ENCODE data around the gene COL24A1. TPM values are rescaled to one million over a fixed set of nuclear protein-coding genes. Genes with fewer than 3 reads are reported as not detected.

Gene COL24A1
- total RNA-seq, 1 experiment from 2014 or later: 1.1 TPM

DNA sequence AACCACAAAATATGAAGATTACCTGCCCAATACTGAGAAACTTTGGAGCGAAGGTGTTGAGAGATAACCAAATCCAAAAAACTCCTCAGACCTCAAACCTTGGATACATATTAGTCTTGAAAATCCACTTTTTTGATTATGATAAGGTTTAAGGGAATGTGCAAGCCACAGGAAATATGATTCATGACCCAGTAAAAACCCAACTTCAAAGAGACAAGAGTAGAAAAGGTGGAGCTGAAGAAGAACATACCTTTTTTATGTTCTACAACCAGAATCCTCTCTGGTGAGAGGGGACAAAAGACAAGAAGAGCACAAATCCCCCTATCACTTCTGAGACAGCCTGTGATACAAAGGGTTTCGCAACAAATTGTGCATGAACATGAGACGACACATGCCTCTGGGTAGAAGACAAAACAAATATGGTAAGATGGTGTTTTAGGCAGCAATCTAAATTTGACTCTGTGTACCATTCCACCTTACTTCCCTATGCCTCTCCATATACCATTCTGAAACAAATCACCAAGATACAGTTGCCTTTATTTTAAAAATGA is 37.3 kb downstream of the COL24A1 start:
- DNase-seq (ENCODE audit: low spot score): no peak
- Mint-ChIP-seq H3K4me1 (0 out of 2 replicates have a peak, but pooled peaks cover 2% of the 10 kb centered on the region), H3K4me3 (no peak overlapping the region), H3K27me3 (ENCODE audit: low read depth) (no peaks in the 10 kb centered on the region), H3K27ac (no peak overlapping the region), H3K36me3 (no peaks in the 10 kb centered on the region), H3K9me3 (peaks cover 15% of the 10 kb centered on the region)
- POLR2A ChIA-PET: no interaction called here
- no peak for ATAC-seq
- CTCF ChIA-PET: no interaction called here
- TF ChIP-seq MYBL2 (CRISPR knock-in tag; IDR thresholded peaks at IDR 0.05): no peak
- no peak for TF ChIP-seq NR3C1 (CRISPR knock-in tag; conservative IDR thresholded peaks at IDR 0.05; ENCODE audit: low read depth)
- TF ChIP-seq, protein P1, sequence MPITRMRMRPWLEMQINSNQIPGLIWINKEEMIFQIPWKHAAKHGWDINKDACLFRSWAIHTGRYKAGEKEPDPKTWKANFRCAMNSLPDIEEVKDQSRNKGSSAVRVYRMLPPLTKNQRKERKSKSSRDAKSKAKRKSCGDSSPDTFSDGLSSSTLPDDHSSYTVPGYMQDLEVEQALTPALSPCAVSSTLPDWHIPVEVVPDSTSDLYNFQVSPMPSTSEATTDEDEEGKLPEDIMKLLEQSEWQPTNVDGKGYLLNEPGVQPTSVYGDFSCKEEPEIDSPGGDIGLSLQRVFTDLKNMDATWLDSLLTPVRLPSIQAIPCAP (CRISPR knock-in tag; IDR thresholded peaks at IDR 0.05): no peak
- TF ChIP-seq, protein P2, sequence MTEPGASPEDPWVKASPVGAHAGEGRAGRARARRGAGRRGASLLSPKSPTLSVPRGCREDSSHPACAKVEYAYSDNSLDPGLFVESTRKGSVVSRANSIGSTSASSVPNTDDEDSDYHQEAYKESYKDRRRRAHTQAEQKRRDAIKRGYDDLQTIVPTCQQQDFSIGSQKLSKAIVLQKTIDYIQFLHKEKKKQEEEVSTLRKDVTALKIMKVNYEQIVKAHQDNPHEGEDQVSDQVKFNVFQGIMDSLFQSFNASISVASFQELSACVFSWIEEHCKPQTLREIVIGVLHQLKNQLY (CRISPR knock-in tag; IDR thresholded peaks at IDR 0.05): no peak
- TF ChIP-seq ZNF317 (CRISPR knock-in tag; IDR thresholded peaks at IDR 0.05; ENCODE audit: borderline replicate concordance, low read depth): no peak
- TF ChIP-seq NFYB (CRISPR knock-in tag; conservative IDR thresholded peaks at IDR 0.05; ENCODE audit: low read depth): no peak
- TF ChIP-seq, protein P3, sequence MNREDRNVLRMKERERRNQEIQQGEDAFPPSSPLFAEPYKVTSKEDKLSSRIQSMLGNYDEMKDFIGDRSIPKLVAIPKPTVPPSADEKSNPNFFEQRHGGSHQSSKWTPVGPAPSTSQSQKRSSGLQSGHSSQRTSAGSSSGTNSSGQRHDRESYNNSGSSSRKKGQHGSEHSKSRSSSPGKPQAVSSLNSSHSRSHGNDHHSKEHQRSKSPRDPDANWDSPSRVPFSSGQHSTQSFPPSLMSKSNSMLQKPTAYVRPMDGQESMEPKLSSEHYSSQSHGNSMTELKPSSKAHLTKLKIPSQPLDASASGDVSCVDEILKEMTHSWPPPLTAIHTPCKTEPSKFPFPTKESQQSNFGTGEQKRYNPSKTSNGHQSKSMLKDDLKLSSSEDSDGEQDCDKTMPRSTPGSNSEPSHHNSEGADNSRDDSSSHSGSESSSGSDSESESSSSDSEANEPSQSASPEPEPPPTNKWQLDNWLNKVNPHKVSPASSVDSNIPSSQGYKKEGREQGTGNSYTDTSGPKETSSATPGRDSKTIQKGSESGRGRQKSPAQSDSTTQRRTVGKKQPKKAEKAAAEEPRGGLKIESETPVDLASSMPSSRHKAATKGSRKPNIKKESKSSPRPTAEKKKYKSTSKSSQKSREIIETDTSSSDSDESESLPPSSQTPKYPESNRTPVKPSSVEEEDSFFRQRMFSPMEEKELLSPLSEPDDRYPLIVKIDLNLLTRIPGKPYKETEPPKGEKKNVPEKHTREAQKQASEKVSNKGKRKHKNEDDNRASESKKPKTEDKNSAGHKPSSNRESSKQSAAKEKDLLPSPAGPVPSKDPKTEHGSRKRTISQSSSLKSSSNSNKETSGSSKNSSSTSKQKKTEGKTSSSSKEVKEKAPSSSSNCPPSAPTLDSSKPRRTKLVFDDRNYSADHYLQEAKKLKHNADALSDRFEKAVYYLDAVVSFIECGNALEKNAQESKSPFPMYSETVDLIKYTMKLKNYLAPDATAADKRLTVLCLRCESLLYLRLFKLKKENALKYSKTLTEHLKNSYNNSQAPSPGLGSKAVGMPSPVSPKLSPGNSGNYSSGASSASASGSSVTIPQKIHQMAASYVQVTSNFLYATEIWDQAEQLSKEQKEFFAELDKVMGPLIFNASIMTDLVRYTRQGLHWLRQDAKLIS (CRISPR knock-in tag; IDR thresholded peaks at IDR 0.05; ENCODE audit: borderline replicate concordance): no peak
- no peak for TF ChIP-seq ETV6 (CRISPR knock-in tag; IDR thresholded peaks at IDR 0.05)
- TF ChIP-seq, protein P4, sequence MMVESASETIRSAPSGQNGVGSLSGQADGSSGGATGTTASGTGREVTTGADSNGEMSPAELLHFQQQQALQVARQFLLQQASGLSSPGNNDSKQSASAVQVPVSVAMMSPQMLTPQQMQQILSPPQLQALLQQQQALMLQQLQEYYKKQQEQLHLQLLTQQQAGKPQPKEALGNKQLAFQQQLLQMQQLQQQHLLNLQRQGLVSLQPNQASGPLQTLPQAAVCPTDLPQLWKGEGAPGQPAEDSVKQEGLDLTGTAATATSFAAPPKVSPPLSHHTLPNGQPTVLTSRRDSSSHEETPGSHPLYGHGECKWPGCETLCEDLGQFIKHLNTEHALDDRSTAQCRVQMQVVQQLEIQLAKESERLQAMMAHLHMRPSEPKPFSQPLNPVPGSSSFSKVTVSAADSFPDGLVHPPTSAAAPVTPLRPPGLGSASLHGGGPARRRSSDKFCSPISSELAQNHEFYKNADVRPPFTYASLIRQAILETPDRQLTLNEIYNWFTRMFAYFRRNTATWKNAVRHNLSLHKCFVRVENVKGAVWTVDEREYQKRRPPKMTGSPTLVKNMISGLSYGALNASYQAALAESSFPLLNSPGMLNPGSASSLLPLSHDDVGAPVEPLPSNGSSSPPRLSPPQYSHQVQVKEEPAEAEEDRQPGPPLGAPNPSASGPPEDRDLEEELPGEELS (CRISPR knock-in tag; IDR thresholded peaks at IDR 0.05): no peak
- TF ChIP-seq, protein P5, sequence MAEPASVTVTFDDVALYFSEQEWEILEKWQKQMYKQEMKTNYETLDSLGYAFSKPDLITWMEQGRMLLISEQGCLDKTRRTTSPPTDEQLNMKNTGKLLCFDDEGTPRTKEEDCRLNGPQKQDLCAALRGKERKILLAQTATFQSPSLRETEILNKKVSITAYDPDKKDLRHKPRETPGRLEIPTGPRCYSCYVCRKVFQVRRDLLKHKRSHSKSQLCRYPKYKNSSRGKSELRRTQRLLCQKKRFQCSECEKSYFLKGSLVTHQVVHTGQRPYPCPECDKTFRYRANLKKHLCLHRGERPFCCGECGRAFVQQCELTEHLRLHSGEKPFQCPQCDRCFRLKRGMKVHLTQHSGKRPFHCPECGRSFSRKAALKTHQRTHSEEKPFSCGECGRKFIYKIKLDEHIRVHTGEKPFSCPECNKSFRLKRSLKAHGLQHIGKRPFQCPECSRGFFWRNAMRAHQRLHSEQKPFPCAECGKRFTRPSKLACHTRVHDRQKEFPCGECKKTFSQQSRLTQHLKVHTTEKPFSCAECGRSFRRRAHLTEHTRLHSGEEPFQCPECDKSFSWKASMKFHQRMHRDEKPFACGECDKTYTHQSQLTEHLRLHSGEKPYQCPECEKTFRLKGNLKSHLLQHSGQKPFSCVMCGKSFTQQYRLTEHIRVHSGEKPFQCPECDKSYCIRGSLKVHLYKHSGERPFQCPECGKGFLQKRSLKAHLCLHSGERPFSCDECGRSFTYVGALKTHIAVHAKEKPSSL (CRISPR knock-in tag; conservative IDR thresholded peaks at IDR 0.05): no peak
- TF ChIP-seq, protein P6, sequence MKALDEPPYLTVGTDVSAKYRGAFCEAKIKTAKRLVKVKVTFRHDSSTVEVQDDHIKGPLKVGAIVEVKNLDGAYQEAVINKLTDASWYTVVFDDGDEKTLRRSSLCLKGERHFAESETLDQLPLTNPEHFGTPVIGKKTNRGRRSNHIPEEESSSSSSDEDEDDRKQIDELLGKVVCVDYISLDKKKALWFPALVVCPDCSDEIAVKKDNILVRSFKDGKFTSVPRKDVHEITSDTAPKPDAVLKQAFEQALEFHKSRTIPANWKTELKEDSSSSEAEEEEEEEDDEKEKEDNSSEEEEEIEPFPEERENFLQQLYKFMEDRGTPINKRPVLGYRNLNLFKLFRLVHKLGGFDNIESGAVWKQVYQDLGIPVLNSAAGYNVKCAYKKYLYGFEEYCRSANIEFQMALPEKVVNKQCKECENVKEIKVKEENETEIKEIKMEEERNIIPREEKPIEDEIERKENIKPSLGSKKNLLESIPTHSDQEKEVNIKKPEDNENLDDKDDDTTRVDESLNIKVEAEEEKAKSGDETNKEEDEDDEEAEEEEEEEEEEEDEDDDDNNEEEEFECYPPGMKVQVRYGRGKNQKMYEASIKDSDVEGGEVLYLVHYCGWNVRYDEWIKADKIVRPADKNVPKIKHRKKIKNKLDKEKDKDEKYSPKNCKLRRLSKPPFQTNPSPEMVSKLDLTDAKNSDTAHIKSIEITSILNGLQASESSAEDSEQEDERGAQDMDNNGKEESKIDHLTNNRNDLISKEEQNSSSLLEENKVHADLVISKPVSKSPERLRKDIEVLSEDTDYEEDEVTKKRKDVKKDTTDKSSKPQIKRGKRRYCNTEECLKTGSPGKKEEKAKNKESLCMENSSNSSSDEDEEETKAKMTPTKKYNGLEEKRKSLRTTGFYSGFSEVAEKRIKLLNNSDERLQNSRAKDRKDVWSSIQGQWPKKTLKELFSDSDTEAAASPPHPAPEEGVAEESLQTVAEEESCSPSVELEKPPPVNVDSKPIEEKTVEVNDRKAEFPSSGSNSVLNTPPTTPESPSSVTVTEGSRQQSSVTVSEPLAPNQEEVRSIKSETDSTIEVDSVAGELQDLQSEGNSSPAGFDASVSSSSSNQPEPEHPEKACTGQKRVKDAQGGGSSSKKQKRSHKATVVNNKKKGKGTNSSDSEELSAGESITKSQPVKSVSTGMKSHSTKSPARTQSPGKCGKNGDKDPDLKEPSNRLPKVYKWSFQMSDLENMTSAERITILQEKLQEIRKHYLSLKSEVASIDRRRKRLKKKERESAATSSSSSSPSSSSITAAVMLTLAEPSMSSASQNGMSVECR (CRISPR knock-in tag; IDR thresholded peaks at IDR 0.05; ENCODE audit: borderline replicate concordance): no peak
- TF ChIP-seq NFATC4 (CRISPR knock-in tag; IDR thresholded peaks at IDR 0.05): no peak
